Measurements from ENCODE around the gene GRK1.

GRCh38 chr13:113761136-113761535, 94.1 kb downstream of the GRK1 start:
- TF ChIP-seq KLF6 (CRISPR knock-in tag; IDR thresholded peaks at IDR 0.05) (no peak), MTF1 (CRISPR knock-in tag; IDR thresholded peaks at IDR 0.05) (no peak), SALL2 (CRISPR knock-in tag; IDR thresholded peaks at IDR 0.05) (no peak), NFE2L1 (CRISPR knock-in tag; IDR thresholded peaks at IDR 0.05; ENCODE audit: borderline replicate concordance) (no peak)

Data from HepG2 (cell line).